Measurements from ENCODE around the gene TNFRSF12A. TPM values are rescaled to one million over a fixed set of nuclear protein-coding genes. Genes with fewer than 3 reads are reported as not detected.

Gene TNFRSF12A
- total and polyA plus RNA-seq, 10 of the 15 experiments (the other 5 are each of a cell fraction or from before 2014, with no cell fraction given): 0.35 to 1.7 (median 1.2) TPM; not detected in 2

DNA sequence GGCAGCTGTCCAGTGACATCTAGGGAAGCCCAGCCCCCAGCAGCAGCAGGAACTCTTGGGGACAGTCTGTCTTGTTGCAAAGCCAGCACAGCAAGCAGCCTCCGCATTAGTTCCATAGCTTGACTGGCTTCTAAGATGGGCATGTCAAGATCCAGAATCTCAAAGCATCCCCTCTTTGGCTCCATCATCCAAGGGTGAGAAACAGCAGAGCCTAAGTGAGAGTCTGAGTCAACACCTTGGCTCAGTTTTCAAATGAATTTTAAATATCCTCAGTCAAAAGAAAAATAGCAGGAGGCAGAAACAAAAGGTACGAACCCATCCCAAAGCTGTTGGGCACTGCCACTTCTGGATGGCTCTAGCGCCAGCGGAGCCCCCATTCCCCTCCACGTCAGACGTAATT, 5.2 kb upstream of the TNFRSF12A start:
- no TSS peak for BruUV-seq (replicated peaks)
- ChIA-PET SMC1A (ENCODE audit: uncharacterized antibody, unreplicated experiment) (no interaction called here), CTCF (interaction anchor here (1.3 kb wide), 1 partner anchor 17 kb away, joined by 4 read pairs; no protein-coding TSS in a partner anchor)

More for the DNA sequence above, 5.2 kb upstream of the TNFRSF12A start:
- Histone ChIP-seq H3K4me2 (ENCODE audit: control insufficient read depth, insufficient read depth) (no peak overlapping the region), H4K20me1 (ENCODE audit: control insufficient read depth, insufficient read depth) (no peaks in the 10 kb centered on the region), H2AFZ (ENCODE audit: control insufficient read depth, low read depth, low read length) (no peak overlapping the region), H3K4me1 (ENCODE audit: control insufficient read depth, insufficient read depth, low read length) (no peaks in the 10 kb centered on the region; the same call in 1 of the 2 replicates), H3K79me2 (ENCODE audit: control insufficient read depth, insufficient read depth, low read length) (no peaks in the 10 kb centered on the region), H3K9me3 (replicated peaks; ENCODE audit: control insufficient read depth, insufficient read depth, low read length) (no peaks in the 10 kb centered on the region), H3K27ac (ENCODE audit: control insufficient read depth, insufficient read depth) (no peak overlapping the region), H3K36me3 (ENCODE audit: control insufficient read depth in 2 of 2, insufficient read depth in 2 of 2, low read length in 1 of 2) (no peaks in the 10 kb centered on the region), H3K4me3 (no peak overlapping the region), H3K9ac (ENCODE audit: control insufficient read depth, insufficient read depth, low read length) (no peak overlapping the region), H3K27me3 (replicated peaks in 1 of 2; ENCODE audit: control insufficient read depth in 2 of 2, insufficient read depth in 2 of 2, low read length in 1 of 2) (peaks cover 0 to 10% of the 10 kb centered on the region in 2 experiments)
- in situ Hi-C loops (cut with MboI) (no loop called here), intact Hi-C loops (cut with micrococcal nuclease; ENCODE audit: unreplicated experiment) (no loop called here)
- WGBS (ENCODE audit: insufficient coverage, insufficient replicate concordance, low lambda C conversion rate, missing lambda C conversion rate): 86% methylated on average over 6 of the region's 6 CpGs
- DNase-seq (ENCODE audit: low read depth, low spot score) (no peak), ATAC-seq (no peak), FAIRE-seq (no peak)
- POLR2A ChIA-PET: interaction anchor here (0.6 kb wide), 1 partner anchor 12 kb away, joined by 4 read pairs; no protein-coding TSS in a partner anchor
- TF ChIP-seq STAT1 (conservative IDR thresholded peaks at IDR 0.05) (no peak), RBBP5 (conservative IDR thresholded peaks at IDR 0.05) (no peak), PKNOX1 (IDR thresholded peaks at IDR 0.05) (no peak), ZNF24 (IDR thresholded peaks at IDR 0.05) (no peak), MEF2A (IDR thresholded peaks at IDR 0.05; ENCODE audit: insufficient read depth, low read depth, low read length) (no peak), TBL1XR1 (IDR thresholded peaks at IDR 0.05; ENCODE audit: low read depth, low read length) (no peak), ASH2L (IDR thresholded peaks at IDR 0.05; ENCODE audit: borderline replicate concordance, low read depth) (no peak), NFXL1 (IDR thresholded peaks at IDR 0.05; ENCODE audit: borderline replicate concordance) (no peak), ESRRA (IDR thresholded peaks at IDR 0.05; ENCODE audit: low read length) (no peak), NR2F1 (conservative IDR thresholded peaks at IDR 0.05) (no peak), SMARCA5 (IDR thresholded peaks at IDR 0.05) (no peak), HDAC2 (IDR thresholded peaks at IDR 0.05) (no peak), SUPT20H (IDR thresholded peaks at IDR 0.05; ENCODE audit: borderline replicate concordance, control insufficient read depth, low read depth, low read length) (no peak), SREBF2 (IDR thresholded peaks at IDR 0.05; ENCODE audit: low read length) (no peak), ATF7 (IDR thresholded peaks at IDR 0.05; ENCODE audit: low read depth) (no peak), RFX5 (IDR thresholded peaks at IDR 0.05; ENCODE audit: low read depth, low read length) (no peak)
- TF ChIP-seq, protein P1, sequence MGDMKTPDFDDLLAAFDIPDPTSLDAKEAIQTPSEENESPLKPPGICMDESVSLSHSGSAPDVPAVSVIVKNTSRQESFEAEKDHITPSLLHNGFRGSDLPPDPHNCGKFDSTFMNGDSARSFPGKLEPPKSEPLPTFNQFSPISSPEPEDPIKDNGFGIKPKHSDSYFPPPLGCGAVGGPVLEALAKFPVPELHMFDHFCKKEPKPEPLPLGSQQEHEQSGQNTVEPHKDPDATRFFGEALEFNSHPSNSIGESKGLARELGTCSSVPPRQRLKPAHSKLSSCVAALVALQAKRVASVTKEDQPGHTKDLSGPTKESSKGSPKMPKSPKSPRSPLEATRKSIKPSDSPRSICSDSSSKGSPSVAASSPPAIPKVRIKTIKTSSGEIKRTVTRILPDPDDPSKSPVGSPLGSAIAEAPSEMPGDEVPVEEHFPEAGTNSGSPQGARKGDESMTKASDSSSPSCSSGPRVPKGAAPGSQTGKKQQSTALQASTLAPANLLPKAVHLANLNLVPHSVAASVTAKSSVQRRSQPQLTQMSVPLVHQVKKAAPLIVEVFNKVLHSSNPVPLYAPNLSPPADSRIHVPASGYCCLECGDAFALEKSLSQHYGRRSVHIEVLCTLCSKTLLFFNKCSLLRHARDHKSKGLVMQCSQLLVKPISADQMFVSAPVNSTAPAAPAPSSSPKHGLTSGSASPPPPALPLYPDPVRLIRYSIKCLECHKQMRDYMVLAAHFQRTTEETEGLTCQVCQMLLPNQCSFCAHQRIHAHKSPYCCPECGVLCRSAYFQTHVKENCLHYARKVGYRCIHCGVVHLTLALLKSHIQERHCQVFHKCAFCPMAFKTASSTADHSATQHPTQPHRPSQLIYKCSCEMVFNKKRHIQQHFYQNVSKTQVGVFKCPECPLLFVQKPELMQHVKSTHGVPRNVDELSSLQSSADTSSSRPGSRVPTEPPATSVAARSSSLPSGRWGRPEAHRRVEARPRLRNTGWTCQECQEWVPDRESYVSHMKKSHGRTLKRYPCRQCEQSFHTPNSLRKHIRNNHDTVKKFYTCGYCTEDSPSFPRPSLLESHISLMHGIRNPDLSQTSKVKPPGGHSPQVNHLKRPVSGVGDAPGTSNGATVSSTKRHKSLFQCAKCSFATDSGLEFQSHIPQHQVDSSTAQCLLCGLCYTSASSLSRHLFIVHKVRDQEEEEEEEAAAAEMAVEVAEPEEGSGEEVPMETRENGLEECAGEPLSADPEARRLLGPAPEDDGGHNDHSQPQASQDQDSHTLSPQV (IDR thresholded peaks at IDR 0.05): no peak
- RAD21 ChIA-PET (ENCODE audit: unreplicated experiment): interaction anchor here (0.7 kb wide), 1 partner anchor 60 kb away, joined by 3 read pairs; no protein-coding TSS in a partner anchor
